ENCODE measurements around the gene SLC9A3. TPM values are rescaled to one million over a fixed set of nuclear protein-coding genes. Genes with fewer than 3 reads are reported as not detected.
A peak's percentile ranks its signal among the peaks of the same experiment; 100 is the strongest.

The SLC9A3 gene
- polyA plus RNA-seq, 6 donors from 2014 or later = 0.84 to 2.1 (median 1.6) TPM

DNA sequence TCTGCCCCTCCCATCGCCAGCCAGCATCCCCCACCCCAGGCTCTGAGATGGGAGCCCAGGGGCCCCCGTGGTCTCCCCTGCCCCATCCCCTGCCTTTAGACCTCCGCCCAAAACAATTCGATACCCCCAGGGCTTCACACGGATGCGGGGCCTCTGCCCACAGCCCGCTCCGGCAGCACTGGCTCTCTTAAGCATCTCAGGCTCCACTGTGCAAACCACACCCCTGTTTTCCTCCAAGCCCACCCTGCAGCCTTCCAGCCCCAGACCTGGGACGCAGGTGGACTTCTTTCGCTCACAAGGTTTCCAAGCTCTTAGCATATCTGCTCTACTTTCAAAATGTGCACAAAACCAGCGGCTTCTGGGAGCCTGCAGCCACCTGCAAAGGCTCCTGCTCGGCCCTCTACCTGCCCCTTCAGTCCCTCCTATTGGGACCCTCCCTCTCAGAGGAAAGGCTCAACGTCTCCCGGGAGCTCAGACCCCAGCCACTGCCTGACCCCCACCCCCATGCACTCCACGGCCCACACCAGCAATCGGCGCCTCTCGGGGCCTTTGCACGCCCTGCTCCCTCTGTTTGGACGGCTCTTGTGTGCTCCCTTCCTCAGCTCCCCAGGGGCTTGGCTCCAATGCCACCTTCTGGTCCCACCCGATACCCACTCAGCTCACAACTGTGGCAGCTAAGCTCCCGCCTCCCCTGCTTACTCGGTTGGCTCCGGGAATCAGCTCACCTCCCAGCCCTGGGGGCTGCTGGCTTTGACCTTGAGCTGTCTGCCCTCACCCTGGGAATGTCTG, 918 bp upstream of the SLC9A3 start:
- DNase-seq (no peak), ATAC-seq (ENCODE audit: low read depth in 2 of 2) (no peak)
- Mint-ChIP-seq H3K36me3 (peaks cover 0 to 8% of the 10 kb centered on the region in 2 donors), H3K27ac (no peak overlapping the region), H3K4me3 (peak overlapping the region; percentile 7 to 84 (median 72)), H3K27me3 (peaks cover 54 to 73% (median 67%) of the 10 kb centered on the region in 3 donors), H3K4me1 (peaks cover 31 to 47% (median 46%) of the 10 kb centered on the region in 3 donors), H3K9me3 (peaks cover 0 to 6% (median 0%) of the 10 kb centered on the region in 7 donors)

- H3K4me3 Mint-ChIP-seq = peak overlapping the region in 7 of 8 donors; percentile 15 to 81 (median 64)
- peaks cover 42 to 79% (median 68%) of the 10 kb centered on the region in 3 donors for H3K27me3 Mint-ChIP-seq
- H3K27ac Mint-ChIP-seq = no peak overlapping the region
Measured at GRCh38 chr5:523441-524222, 617 bp downstream of the SLC9A3 start.

GRCh38 chr5:522899-523440, 1.3 kb downstream of the SLC9A3 start:
- Mint-ChIP-seq H3K4me1 (peaks cover 19 to 33% (median 32%) of the 10 kb centered on the region in 3 donors), H3K27me3 (peaks cover 47 to 80% (median 71%) of the 10 kb centered on the region in 3 donors), H3K9me3 (peaks cover 0 to 2% (median 0%) of the 10 kb centered on the region in 7 donors), H3K4me3 (peak overlapping the region; percentile 15 to 81 (median 63)), H3K27ac (no peak overlapping the region), H3K36me3 (peaks cover 0 to 10% of the 10 kb centered on the region in 2 donors)
- ATAC-seq (ENCODE audit: low read depth in 2 of 2) = no peak
- no peak for DNase-seq

More at GRCh38 chr5:523441-524222, 617 bp downstream of the SLC9A3 start:
- H3K4me1 Mint-ChIP-seq = peaks cover 19 to 33% (median 32%) of the 10 kb centered on the region in 3 donors
- ATAC-seq (ENCODE audit: low read depth in 2 of 2) (peak in 1 of 2 donors; percentile 25), DNase-seq (no peak)
- peaks cover 0 to 8% of the 10 kb centered on the region in 2 donors for H3K36me3 Mint-ChIP-seq
- H3K9me3 Mint-ChIP-seq = peaks cover 0 to 2% (median 0%) of the 10 kb centered on the region in 7 donors

- Mint-ChIP-seq H3K4me3 (peak overlapping the region in 2 of 8 donors; percentile 10 to 73), H3K36me3 (peaks cover 0 to 19% of the 10 kb centered on the region in 2 donors), H3K27me3 (peaks cover 49 to 81% (median 73%) of the 10 kb centered on the region in 3 donors), H3K27ac (no peak overlapping the region), H3K4me1 (peaks cover 23 to 27% (median 26%) of the 10 kb centered on the region in 3 donors), H3K9me3 (peaks cover 0 to 9% (median 5%) of the 10 kb centered on the region in 7 donors)
- DNase-seq (no peak), ATAC-seq (ENCODE audit: low read depth in 2 of 2) (no peak)
Measured at GRCh38 chr5:522116-522515, 2.1 kb downstream of the SLC9A3 start.

DNA sequence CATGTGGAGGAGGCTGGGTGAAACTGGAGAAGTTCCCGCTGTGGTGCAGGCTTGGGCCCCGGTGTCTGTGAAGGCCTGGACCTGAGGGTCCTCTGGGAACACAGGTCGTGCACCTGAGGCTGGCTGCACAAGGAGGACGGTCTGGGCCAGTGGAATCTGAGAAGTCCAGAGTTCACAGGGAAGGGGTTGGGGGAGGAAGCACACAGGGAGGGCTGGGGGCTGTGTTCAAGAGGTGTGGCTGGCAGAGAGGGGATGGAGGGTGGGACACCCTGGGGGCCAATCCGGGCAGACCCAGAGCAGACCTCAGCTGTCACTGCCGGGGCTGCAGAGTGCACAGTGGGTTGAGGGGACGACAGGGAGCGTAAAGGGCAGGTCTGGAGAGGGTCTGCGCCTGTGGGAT, 2.6 kb downstream of the SLC9A3 start:
- ATAC-seq (ENCODE audit: low read depth in 2 of 2) = no peak
- no peak for DNase-seq
- peaks cover 22 to 26% (median 23%) of the 10 kb centered on the region in 3 donors for H3K4me1 Mint-ChIP-seq
- H3K36me3 Mint-ChIP-seq = peaks cover 0 to 23% of the 10 kb centered on the region in 2 donors
- H3K9me3 Mint-ChIP-seq = peaks cover 0 to 12% (median 6%) of the 10 kb centered on the region in 7 donors
- H3K27ac Mint-ChIP-seq = no peak overlapping the region
- peak overlapping the region in 1 of 8 donors; percentile 23 for H3K4me3 Mint-ChIP-seq
- H3K27me3 Mint-ChIP-seq = peaks cover 51 to 81% (median 73%) of the 10 kb centered on the region in 3 donors

DNA sequence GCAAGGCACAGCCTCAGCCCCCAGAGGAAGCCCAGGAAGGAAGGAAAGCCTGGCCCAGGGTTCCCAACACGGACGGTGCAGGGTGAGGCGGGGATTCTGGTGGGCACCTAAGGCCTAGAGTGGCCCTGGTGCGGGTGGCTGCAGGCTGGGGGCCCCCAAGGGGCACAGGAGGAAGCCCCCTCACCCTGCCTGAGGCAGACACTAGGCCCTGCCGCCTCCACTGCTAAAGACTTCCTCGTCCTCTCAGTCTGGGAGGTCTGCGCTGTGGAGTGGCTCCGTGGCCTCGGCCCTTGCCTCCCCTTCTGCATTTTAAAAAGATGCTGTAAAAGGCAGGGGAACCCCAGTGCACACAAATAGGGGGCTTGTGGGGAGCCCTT, 3.4 kb downstream of the SLC9A3 start:
- DNase-seq (no peak), ATAC-seq (ENCODE audit: low read depth in 2 of 2) (no peak)
- no peak overlapping the region for H3K4me3 Mint-ChIP-seq
- H3K9me3 Mint-ChIP-seq = peaks cover 0 to 12% (median 6%) of the 10 kb centered on the region in 7 donors
- peaks cover 0 to 24% of the 10 kb centered on the region in 2 donors for H3K36me3 Mint-ChIP-seq
- H3K4me1 Mint-ChIP-seq = peaks cover 19 to 31% (median 22%) of the 10 kb centered on the region in 3 donors
- peaks cover 52 to 81% (median 73%) of the 10 kb centered on the region in 3 donors for H3K27me3 Mint-ChIP-seq
- H3K27ac Mint-ChIP-seq = no peak overlapping the region

DNA sequence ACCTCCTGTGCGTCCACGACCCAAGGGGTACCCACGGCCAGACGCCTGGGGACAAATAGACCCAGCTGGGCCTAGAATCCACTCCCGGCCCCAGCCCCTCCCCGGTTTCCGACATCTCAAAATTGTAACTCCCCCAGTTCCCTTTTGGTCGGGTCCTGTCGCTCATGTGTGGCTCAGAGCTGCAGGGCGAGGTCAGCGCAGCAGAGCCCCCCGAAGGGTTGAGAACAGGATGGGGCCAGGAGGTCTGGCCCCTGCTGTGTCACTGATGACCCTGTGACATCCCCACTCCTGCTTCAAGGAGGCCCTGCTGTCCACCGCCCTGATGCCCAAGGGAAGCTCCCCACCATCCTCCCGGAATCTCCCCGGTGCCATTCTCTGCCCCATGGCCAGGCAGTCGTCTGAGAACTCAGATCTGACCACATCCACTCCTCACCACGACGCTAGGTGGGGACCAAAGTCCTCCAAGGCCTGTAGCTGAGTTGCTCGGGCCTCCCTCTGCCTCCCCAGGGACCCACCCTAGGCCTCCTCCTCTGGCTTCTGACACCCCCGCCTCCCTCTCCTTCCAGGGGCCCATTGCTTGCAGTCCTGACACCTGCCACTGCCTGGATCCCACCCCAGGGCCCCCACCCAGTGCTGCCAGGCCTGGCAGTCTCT, 3.9 kb downstream of the SLC9A3 start:
- no peak overlapping the region for H3K27ac Mint-ChIP-seq
- peaks cover 48 to 80% (median 73%) of the 10 kb centered on the region in 3 donors for H3K27me3 Mint-ChIP-seq
- ATAC-seq (ENCODE audit: low read depth in 2 of 2) = no peak
- H3K4me1 Mint-ChIP-seq = peaks cover 15 to 25% (median 18%) of the 10 kb centered on the region in 3 donors
- peaks cover 0 to 12% (median 5%) of the 10 kb centered on the region in 7 donors for H3K9me3 Mint-ChIP-seq
- DNase-seq = no peak
- peaks cover 0 to 19% of the 10 kb centered on the region in 2 donors for H3K36me3 Mint-ChIP-seq
- no peak overlapping the region for H3K4me3 Mint-ChIP-seq

DNA sequence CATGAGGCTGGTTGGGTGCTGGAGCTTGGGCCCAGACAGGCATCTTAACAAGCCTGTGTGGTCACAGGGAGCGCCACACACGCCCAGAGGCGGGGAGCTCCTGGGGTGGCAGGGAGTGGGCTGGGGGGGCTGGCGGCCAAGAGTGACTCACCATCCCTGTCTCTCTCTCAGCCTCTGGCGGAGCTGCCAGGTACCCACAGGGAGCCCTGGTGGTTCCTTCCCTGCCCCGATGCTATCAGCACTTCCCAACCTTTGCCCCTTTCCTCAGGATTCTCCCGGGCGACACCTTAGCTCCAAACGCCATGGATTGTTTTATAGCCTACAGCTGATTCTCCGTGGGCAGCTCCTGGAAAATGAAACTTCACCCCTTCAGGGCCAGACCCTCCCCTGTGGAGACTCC, 5.5 kb downstream of the SLC9A3 start:
- Mint-ChIP-seq H3K27ac (no peak overlapping the region), H3K27me3 (peaks cover 47 to 85% (median 70%) of the 10 kb centered on the region in 3 donors), H3K36me3 (peaks cover 0 to 15% of the 10 kb centered on the region in 2 donors), H3K9me3 (peaks cover 0 to 12% (median 4%) of the 10 kb centered on the region in 7 donors), H3K4me3 (no peak overlapping the region), H3K4me1 (peaks cover 11 to 22% (median 12%) of the 10 kb centered on the region in 3 donors)
- ATAC-seq (ENCODE audit: low read depth in 2 of 2) (no peak), DNase-seq (no peak)

GRCh38 chr5:517535-518100, 6.6 kb downstream of the SLC9A3 start:
- H3K4me3 Mint-ChIP-seq = no peak overlapping the region
- no peak for DNase-seq
- no peak overlapping the region for H3K27ac Mint-ChIP-seq
- H3K4me1 Mint-ChIP-seq = peaks cover under 1 to 15% (median 12%) of the 10 kb centered on the region in 3 donors
- H3K9me3 Mint-ChIP-seq = peaks cover 0 to 12% (median 4%) of the 10 kb centered on the region in 7 donors
- H3K36me3 Mint-ChIP-seq = peaks cover 0 to 15% of the 10 kb centered on the region in 2 donors
- ATAC-seq (ENCODE audit: low read depth in 2 of 2) = no peak
- H3K27me3 Mint-ChIP-seq = peaks cover 40 to 86% (median 60%) of the 10 kb centered on the region in 3 donors

GRCh38 chr5:516980-517379, 7.3 kb downstream of the SLC9A3 start:
- no peak overlapping the region for H3K27ac Mint-ChIP-seq
- DNase-seq = no peak
- ATAC-seq (ENCODE audit: low read depth in 2 of 2) = no peak
- H3K4me1 Mint-ChIP-seq = peaks cover 0 to 15% (median 12%) of the 10 kb centered on the region in 3 donors
- no peak overlapping the region for H3K4me3 Mint-ChIP-seq
- H3K36me3 Mint-ChIP-seq = peaks cover 0 to 15% of the 10 kb centered on the region in 2 donors
- H3K9me3 Mint-ChIP-seq = peaks cover 0 to 12% (median 4%) of the 10 kb centered on the region in 7 donors
- H3K27me3 Mint-ChIP-seq = peaks cover 40 to 85% (median 58%) of the 10 kb centered on the region in 3 donors

DNA sequence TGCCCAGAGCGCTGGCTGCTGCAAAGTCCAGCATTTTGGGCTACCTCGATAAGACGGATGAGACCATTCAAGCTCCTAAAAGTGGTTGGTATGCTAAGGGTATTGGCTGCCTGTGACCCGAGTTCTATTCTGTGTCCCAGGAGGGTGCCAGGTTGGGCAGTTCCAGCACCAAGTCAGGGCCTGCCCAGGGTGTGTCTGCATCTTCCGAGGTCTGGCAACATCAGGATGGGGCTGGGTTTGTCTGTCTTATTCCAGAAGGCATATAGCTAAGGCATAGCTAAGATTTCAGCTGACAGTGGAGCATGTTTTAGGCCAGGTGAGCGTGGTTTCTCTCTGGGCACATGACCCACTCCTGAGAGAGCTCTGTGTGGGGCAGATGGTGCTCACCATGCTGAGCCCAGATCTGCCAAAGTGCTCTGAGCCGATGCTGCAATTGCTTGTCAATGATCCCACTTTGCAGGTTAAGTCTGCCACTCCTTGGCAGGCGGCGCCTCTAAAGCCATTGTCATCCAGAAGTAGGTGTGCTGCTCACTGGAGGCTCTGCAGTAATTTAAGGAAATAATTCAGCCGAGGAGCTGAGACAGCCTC, 7.8 kb downstream of the SLC9A3 start:
- Mint-ChIP-seq H3K9me3 (peaks cover 0 to 12% (median 4%) of the 10 kb centered on the region in 7 donors), H3K4me3 (no peak overlapping the region), H3K36me3 (peaks cover 0 to 15% of the 10 kb centered on the region in 2 donors), H3K27me3 (peaks cover 38 to 85% (median 53%) of the 10 kb centered on the region in 3 donors), H3K4me1 (peaks cover 0 to 15% (median 12%) of the 10 kb centered on the region in 3 donors), H3K27ac (no peak overlapping the region)
- ATAC-seq (ENCODE audit: low read depth in 2 of 2) (no peak), DNase-seq (no peak)

DNA sequence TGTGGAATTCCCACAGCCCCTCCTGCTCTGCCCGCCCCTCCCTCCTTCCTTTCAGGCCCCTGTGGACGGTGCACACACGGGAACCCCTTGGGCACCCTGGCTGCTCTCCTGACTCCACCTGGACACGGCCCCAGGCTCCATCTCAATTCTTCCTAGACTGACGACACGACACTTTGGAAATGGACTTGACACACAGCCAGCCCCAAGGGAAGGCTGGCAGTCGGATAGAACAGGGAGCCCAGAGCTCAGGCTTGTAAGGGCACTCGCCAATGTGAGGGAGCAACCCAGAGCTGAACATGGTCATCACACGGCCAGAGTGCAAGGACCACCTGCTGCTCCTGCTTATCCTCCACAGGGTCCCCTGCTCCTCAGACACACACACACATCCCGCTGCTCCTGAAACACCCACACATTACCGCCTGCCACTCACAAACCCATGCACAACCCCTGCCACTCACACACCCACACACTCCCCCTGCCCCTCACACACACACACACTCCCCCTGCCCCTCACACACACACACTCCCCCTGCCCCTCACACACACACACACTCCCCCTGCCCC, 8.9 kb downstream of the SLC9A3 start:
- DNase-seq (no peak), ATAC-seq (ENCODE audit: low read depth in 2 of 2) (no peak)
- H3K27ac Mint-ChIP-seq = peak overlapping the region in 1 of 6 donors; percentile 80
- H3K36me3 Mint-ChIP-seq = peaks cover 0 to 15% of the 10 kb centered on the region in 2 donors
- H3K4me3 Mint-ChIP-seq = no peak overlapping the region
- peaks cover 0 to 12% (median 4%) of the 10 kb centered on the region in 7 donors for H3K9me3 Mint-ChIP-seq
- H3K4me1 Mint-ChIP-seq = peaks cover 0 to 15% (median 12%) of the 10 kb centered on the region in 3 donors
- H3K27me3 Mint-ChIP-seq = peaks cover 40 to 82% (median 55%) of the 10 kb centered on the region in 3 donors
